Measurements from ENCODE around the gene GSTT4. TPM values are rescaled to one million over a fixed set of nuclear protein-coding genes. Genes with fewer than 3 reads are reported as not detected.
"Not testable (repeated sequence)": the region's sequence is repeated elsewhere in the genome, so short reads cannot be mapped to it uniquely, and the experiment has no call there.

Gene GSTT4
- total RNA-seq, 1 experiment from 2014 or later: not detected

DNA sequence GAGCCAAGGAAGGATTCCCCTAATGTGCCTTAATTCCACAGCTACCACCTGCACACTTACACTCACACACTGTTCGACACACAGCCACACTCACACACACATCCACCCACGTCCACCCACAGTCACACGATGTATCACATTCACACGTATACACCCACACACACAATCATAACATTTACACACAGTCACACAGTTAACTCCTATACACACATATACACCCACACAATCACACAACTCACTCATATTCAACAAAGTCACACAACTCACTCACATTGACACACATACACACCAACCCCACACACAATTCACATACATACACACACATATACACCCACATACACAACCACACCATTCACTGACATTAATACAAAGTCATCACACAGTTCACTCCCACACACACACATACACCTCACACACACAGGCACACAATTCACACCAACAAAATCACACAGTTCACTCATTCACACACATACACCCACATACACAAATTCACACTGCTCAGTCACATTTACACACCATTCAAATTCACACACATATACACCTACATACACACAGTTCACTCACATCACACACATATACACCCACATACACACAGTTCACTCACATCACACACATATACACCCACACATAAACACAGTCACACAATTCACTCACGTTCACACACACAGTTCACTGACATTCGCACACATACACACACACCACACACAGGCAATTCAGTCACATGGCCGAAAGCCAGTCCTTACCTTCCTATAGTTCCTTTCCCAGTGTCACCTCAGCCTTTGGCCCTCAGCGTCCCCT is 50.9 kb downstream of the GSTT4 start:
- DNase-seq (ENCODE audit: low read depth): not testable (repeated sequence)

DNA sequence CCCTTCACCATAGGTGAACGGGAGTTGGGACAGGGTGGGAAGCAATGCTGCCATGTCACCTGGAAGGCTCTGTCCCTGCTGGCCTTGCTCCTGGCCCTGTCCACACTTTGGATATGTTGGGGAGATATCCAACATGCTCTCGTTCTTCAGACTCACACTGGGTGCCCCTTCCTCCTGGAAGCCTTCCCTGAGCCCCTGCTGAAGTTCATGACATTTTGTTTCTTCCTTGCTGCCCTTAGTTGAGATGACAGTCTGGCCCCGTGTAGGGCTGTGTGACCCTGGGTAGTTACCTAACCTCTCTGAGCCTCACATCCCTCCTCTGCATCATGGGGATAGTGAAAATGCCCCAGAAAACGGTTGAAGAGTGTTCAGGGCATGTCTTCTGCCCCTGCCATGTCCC is 51.8 kb downstream of the GSTT4 start:
- DNase-seq (ENCODE audit: low read depth): not testable (repeated sequence)

DNA sequence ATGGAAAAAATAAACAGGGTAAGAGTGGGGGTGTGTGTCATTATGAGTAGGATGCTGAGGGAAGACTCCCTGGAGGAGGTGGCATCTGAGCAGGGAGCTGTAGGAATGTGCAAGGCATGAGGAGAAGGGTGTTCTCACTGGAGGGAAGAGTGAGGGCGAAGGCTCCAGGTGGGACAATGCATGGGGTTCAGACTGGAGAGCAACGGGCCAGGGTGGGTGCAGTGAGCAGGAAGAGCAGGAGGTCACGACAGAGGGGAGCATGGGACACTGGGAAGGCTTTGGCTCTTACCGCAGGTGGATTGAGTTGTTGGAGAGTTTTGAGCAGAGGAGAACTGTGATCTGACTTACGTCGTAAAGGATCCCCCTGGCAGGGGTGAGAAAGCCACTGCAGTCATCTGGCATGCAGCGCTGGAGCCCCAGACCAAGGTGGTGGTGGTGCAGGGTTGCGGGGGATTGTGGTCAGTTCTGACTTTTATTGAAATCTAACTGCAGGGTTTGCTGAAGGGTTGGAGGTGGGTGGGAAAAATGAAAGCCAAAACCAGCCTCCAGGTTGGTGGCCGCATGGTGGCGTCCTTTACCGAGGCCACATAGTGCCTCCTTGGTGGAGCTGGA is 52.4 kb downstream of the GSTT4 start:
- DNase-seq (ENCODE audit: low read depth): not testable (repeated sequence)

DNA sequence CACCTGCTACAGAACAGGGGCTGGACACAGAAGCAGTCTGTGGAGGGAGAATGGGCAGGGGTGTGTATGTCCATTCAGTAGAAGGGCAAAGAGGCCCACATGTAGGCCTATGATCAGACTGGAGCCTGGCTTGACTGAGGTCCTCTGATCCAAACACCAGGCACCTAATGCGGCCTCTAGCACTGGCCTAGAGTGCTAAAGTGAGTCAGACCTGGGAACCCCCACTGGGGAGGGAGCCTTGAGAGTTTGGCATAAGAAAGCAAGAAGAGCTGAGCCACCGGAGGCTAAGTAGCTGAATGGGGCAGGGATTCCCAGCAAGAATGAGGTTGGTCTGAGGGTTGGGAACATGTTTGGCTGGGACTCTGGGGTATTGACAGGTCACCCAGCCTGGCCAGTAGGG is 53.9 kb downstream of the GSTT4 start:
- not testable (repeated sequence) for DNase-seq (ENCODE audit: low read depth)

DNA sequence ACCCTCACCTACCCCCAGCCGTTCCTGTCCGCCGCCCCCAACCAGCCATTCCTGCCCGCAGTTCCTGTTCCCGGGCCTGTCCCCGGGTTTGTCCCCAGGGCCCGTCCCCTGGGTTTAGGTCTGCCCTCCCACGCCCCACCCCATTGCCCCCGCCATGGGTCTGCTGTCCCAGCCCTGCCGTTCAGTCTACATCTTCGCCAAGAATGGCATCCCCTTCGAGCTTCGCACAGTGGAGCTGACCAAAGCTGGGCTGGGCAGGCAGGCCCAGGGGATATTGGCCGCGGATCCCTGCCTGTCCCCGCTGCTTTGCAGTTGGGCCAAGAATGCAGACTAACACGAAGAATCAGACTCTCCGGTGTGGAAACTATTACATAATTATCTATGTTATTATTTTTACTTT is 55.5 kb downstream of the GSTT4 start:
- not testable (repeated sequence) for DNase-seq (ENCODE audit: low read depth)

Other genes starting within 250 kb of the GSTT4 start
- gene C22orf15, start 242.5 kb downstream of the GSTT4 start, total RNA-seq (2014; rRNA removed; shearing (Covaris generic)): not detected in 2 replicates
- 1.8 and 13.9 TPM in 2 replicates for gene CHCHD10, start 237.5 kb downstream of the GSTT4 start, total RNA-seq (2014; rRNA removed; shearing (Covaris generic))
- gene MMP11, start 232.6 kb downstream of the GSTT4 start, total RNA-seq (2014; rRNA removed; shearing (Covaris generic)): 52.3 and 55.0 TPM in 2 replicates
- gene SMARCB1, start 218.5 kb downstream of the GSTT4 start, total RNA-seq (2014; rRNA removed; shearing (Covaris generic)): 72.3 and 77.3 TPM in 2 replicates
- 1.9 and 4.2 TPM in 2 replicates for gene DERL3, start 166.4 kb downstream of the GSTT4 start, total RNA-seq (2014; rRNA removed; shearing (Covaris generic))
- gene SLC2A11, start 147.6 kb downstream of the GSTT4 start, total RNA-seq (2014; rRNA removed; shearing (Covaris generic)): 32.1 and 39.5 TPM in 2 replicates
- gene MIF, start 111.1 kb downstream of the GSTT4 start, total RNA-seq (2014; rRNA removed; shearing (Covaris generic)): 582 and 667 TPM in 2 replicates
- gene GSTT2B, start 44.3 kb downstream of the GSTT4 start, total RNA-seq (2014; rRNA removed; shearing (Covaris generic)): 18.5 and 21.4 TPM in 2 replicates
- 1.9 and 2.3 TPM in 2 replicates for gene DDTL, start 38.6 kb downstream of the GSTT4 start, total RNA-seq (2014; rRNA removed; shearing (Covaris generic))
- 218 and 257 TPM in 2 replicates for gene DDT, start 31.0 kb downstream of the GSTT4 start, total RNA-seq (2014; rRNA removed; shearing (Covaris generic))
- gene GSTT2, start 25.3 kb downstream of the GSTT4 start, total RNA-seq (2014; rRNA removed; shearing (Covaris generic)): 0.29 and 0.84 TPM in 2 replicates
- gene CABIN1, start 5.9 kb upstream of the GSTT4 start, total RNA-seq (2014; rRNA removed; shearing (Covaris generic)): 18.9 and 19.5 TPM in 2 replicates
- gene SUSD2, start 176.0 kb upstream of the GSTT4 start, total RNA-seq (2014; rRNA removed; shearing (Covaris generic)): 0.39 and 0.96 TPM in 2 replicates
- gene GGT5, start 239.6 kb upstream of the GSTT4 start, total RNA-seq (2014; rRNA removed; shearing (Covaris generic)): under 0.01 TPM in 1 of 2 replicates, not detected in the other

Measured in RPMI7951 (cell line).